HG02642 (cell line): Measurements from ENCODE around the gene NELFA.
"Not testable (repeated sequence)": the region's sequence is repeated elsewhere in the genome, so short reads cannot be mapped to it uniquely, and the experiment has no call there.

Experiments
- ATAC-seq: cut with Tn5 transposase; IDR thresholded peaks from one replicate; pipeline ENCODE4 v1.9.1; 2021; ENCODE audit warnings: mild to moderate bottlenecking; ENCODE audit not compliant: unreplicated experiment, poor library complexity

Gene NELFA

DNA sequence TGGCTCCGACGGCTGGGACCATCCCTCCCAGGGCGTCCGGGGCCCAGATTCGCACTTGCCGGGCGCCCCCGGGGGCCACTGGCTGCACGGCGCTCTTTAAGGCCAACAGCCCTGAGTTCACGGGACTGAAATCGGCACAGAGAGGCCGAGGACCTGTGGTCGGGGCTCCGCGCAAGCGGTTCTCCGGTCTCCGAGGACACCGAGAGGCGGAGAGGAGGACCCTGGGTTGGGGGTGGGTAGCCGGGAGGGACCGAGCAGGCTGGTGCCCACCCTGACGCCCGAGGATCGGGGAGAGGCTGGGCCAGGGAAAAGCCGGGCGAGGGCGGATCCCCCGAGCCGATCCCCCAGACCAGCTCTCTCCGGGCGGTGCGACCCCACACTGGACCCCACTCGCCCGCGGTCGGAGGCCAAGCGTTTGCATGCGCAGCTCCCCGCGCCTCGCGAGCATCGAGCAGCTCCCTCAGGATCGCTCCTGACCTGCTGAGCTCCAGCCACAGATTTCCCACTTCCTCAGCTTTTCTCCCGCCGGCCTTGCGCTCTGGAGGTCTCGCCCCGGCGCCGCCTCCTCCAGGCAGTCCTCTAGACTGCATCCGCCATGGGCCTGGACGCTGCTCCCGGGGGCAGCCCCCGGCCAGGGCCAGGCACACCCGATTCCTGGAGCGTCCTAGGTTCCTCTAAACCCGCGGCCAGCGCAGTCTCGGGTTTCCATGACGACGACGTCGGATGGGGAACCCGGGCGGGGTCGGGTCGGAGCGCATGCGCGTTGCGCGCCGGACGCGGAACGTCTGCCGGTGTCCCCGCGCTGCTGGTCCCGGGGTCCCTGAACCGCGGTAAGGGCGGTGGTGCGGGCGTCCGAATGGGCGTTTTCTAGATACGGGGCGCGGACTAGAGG is 32.7 kb upstream of the NELFA start:
- ATAC-seq, result peak; percentile 62

DNA sequence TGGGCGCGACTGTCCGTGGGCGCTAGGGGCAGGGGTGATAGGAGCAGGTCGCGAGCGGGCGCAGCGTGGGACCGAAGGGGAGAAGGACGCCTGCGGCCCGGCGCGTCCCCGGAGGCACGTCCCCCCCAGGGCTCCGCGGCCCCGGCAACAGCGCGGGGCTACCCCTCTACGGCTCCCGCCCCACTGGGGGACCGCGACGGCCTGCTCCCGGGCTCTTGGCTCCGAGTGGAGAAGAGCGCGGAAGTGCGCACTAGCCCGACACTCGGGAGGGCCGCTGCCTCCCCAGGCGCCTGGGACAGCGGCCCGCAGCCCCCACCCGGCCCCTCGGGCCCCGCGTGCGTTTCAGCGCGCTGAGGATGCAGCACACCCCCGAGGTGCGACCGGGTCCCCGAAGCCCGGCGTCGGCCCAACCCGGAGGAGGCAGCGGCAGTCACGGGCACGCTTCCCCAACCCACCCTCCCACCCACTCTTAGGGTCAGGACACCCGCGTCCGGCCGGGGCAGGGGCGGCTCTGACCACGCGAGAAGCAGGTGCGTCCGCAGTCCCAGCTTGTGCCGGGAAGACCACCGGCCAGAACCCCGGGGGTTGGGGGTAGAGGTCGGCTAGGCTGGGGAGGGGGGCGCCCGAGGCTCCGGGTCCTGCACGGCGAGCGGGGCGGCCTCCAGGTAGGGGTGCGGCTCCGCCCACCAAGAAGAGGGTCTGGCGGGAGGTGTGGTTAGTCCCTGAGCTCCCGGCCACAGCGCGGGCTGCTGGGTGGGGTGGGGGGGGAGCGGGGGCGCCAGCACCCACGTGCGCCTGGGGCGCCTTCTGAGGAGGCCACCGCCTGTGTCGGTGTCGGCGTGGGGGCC is 31.8 kb upstream of the NELFA start:
- no peak for ATAC-seq

DNA sequence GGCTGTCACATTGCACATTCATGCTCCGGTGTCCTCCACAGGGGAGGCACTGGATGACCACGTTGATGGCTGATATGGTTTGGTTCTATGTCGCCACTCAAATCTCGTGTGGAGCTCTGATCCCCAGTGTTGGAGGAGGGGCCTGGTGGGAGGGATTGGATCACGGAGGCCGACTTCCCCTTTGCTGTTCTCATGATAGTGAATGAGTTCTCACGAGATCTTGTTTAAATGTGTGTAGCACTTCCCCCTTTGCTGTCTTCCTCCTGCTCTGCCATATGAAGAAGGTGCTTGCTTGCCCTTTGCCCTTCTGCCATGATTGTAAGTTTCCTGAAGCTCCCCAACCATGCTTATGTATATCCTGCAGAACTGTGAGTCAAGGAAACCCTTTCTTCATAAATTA is 28.1 kb upstream of the NELFA start:
- ATAC-seq, result no peak

DNA sequence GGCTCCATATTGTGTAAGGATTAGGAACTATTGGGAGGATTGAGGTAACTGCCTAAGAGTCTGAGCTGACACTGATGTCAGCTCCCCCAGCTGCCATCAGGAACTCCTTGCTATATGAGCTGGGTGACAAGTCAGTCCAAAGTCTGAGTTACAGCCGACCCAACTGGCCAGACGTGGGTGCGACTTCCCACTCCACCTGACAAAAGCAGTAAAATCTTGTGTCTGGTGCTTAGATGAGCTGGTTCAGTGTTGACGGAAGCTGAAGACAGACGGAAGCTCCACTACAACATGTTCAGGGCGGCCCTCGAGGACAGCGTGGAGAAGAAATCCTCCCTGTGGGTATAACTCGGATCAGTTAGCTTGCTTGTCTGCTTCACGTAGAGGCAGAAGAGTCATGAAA is 27.6 kb upstream of the NELFA start:
- ATAC-seq, result no peak

DNA sequence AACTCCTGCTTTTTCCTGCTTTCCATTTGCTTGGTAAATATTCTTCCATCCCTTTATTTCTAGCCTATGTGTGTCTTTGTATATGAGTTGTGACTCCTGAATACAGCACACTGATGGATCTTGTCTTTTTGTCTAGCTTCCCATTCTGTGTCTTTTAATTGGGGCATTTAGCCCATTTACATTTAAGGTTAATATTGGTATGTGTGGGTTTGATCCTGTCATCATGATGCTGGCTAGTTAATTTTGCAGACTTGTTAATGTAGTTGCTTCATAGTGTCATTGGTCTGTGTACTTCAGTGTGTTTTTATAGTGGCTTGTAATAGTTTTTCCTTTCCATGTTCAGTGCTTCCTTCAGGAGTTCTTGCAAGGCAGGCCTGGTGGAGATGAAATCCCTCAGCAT is 22.4 kb upstream of the NELFA start:
- not testable (repeated sequence) for ATAC-seq

DNA sequence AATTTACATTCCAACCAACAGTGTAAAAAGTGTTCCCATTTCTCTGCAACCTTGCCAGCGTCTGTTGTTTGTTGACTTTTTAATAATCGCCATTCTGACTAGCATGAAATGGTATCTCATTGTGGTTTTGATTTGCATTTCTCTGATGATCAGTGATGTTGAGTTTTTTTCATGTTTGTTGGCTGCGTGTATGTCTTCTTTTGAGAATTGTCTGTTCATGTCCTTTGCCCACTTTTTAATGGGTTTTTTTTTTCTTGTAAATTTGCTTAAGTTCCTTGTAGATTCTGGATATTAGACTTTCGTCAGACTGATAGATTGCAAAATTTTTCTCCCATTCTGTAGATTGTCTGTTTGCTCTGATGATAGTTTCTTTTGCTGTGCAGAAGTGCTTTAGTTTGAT is 18.3 kb upstream of the NELFA start:
- ATAC-seq, result not testable (repeated sequence)

DNA sequence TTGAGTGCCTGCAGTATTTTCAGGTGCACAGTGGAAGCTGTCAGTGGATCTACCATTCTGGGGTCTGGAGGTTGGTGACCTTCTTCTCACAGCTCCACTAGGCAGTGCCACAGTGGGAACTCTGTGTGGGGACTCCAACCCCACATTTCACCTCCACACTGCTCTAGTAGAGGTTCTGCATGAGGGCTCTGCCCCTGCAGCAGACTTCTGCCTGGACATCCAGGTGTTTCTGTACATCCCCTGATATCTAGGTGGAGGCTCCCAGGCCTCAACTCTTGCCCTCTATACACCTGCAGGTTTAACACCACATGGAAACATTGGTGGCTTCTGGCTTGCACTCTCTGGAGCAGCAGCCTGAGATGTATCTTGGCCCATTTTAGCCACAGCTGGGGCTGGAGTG is 17.0 kb upstream of the NELFA start:
- ATAC-seq, result no peak

DNA sequence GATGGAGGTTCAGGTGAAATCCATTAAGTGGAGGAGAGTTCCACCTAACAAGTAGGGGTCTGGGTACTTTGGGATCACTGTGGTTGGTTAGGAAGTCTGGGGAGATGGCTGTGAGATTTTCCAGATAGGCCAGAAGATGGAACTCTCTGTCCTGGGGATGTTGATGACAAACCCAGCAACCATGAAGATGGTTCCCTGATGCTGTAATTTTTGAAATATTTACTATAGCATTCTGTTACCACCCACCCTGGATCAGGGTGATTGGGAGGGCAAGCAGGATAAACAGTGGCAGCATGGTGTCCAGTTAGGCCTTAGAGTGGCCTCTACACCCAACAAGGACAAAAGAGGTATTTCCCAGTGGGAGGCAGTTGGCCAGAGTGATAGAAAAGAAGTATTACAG is 15.9 kb upstream of the NELFA start:
- no peak for ATAC-seq

DNA sequence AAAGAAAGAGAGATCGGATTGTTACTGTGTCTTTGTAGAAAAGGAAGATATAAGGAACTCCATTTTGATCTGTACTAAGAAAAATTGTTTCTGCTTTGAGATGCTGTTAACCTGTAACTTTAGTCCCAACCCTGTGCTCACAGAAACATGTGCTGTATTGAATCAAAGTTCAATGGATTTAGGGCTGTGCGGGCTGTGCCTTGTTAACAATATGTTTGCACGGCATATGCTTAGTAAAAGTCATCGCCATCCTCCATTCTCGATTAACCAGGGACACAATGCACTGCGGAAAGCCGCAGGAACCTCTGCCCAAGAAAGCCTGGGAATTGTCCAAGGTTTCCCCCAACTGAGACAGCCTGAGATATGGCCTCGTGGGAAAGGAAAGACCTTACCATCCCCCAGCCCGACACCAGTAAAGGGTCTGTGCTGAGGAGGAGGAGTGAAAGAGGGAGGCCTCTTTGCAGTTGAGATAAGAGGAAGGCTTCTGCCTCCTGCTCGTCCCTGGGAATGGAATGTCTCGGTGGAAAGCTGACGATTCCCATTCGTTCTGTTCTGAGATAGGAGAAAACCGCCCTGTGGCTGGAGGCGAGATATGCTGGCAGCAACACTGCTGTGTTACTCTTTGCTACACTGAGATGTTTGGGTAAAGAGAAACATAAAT is 12.7 kb upstream of the NELFA start:
- not testable (repeated sequence) for ATAC-seq

DNA sequence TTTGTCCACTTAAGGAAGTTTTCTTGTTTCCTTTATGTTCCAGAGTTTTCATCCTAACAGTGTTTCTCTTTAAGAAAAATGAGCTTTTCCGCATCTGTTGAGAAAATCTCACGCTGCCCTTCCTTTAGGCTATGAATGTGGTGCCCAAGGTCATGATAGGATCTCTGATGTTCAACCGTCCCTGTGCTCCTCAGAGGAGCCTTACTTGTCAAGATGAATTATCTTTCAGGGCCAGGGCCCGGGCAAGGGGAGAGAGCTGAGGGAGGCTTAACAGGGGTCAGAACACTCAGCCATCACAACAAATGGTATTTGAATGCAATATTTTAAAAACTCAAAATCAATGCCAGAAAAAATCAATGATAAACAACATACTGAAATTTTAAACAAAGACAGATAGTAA is 6.2 kb upstream of the NELFA start:
- no peak for ATAC-seq

DNA sequence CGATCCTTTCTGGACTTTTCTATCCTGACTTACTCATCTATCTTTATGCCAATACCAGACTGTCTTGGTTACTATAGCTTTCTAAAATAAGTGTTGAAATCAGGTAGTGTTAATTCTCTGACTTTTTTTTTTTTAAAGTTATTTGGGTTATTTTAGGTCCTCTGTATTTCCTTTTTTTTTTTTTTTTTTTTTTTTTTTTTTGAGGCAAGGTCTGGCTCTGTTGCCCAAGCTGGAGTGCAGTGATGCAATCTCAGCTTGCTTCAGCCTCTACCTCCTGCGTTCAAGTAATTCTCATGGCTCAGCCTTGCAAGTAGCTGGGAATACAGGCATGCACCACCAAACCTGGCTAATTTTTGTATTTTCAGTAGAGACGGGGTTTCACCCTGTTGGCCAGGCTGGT is 2.8 kb upstream of the NELFA start:
- ATAC-seq, result no peak

DNA sequence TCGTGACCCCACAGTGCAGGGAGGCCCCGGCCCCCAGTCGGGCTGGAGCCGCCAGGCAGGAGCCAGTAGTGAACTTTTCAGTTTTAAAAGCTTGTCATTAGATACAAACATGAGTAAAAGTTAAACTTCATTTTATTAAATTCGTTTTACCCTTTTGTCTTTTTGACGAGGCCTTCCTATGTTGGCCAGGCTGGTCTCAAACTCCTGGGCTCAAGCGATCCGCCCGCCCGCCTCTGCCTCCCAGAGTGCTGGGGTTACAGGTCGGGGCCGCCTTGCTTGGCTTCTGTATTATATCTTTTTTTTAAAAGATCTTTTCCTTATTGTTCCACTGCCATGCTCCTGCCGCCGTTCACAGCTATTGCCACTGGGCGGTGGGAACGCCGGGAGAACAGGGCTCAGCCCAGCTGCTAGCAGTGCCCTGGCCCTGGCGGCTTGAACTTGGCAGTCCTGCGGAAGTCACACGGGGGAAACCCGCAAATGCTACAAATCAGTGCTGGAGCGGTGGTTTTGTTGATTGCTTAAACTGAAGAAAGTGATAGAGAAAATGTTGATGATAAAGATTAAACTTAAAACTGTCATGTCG is 968 bp upstream of the NELFA start:
- peak; percentile 4 for ATAC-seq

DNA sequence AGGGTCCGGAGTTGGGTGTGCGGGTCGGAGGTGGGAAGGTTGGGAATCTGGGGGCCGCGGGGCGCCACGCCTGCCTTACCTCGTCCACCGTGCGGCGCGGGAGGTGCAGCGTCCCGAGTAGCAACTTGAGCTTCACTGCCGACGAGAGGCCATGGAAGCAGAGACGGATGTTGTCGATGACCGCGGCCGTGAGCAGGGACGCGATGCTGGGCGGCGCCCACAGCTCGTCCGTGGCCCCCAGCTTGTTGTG is 178 bp downstream of the NELFA start:
- no peak for ATAC-seq

DNA sequence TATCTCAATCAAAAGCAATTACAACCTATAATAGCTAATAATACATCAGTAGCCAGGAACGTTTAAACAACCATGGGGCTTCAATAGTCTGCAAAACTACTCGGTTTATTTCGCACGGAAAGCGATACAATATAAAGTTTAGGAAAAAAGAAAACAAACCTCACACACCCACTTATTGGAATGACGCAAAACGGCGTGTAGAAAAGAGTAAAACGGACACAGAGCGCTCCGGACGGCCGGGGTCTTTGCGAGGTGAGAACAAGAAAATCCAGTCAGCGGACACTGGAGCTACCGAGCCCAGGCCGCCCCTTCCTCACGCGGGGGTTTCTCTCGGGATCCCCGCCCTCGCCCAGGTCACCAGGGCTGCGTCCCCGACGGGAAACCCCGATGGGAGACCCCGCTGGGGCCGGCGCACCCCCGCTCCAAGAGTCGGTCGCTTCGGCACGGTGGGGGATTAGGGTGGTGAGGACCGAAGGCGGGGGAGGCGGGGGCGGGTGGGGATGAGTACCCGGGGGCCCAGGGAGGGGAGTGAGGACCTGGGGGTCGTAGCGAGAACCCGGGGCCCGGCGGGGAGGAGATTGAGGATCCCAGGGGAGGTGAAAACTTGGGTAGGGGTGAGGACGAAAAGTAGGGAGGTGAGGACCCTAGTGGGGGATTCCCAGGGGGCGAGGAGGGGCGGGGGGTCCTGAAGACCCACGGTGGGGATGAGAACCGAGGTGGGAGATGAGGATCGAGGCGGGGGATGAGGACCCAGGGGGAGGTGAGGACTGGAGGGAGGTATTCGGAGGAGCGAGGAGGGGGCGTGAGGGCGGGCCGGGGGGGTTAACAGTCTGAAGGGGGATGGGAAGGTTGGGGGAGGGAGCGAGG is 737 bp downstream of the NELFA start:
- ATAC-seq, result no peak

DNA sequence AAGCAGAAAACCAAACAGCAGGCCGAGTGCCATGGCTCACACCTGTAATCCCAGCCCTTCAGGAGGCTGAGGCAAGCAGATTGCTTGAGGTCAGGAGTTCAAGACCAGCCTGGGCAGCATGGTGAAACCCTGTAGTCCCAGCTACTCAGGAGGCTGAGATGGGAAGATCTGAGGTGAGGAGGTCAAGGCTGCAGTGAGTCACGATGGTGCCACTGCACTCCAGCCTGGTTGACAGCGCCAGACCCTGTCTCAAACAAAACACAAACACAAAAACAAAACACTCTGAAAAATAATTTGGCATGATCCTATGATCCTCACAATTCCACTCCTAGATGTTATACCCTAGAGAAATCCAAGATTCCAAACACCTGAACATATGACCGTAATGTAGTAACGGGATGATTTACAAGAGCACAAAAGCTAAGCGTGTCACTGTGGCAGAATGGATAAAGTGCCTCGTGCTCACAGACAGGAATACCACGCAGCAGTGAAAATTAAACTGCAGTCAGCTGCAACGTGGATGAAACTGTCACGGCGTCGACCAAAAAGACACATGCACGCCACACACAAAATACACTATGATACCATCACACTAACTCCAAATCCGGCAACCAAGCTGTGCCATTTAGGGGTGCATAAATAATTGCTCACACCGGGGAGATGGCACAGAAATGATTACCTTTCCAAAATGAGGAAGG is 1.7 kb downstream of the NELFA start:
- ATAC-seq, result no peak

DNA sequence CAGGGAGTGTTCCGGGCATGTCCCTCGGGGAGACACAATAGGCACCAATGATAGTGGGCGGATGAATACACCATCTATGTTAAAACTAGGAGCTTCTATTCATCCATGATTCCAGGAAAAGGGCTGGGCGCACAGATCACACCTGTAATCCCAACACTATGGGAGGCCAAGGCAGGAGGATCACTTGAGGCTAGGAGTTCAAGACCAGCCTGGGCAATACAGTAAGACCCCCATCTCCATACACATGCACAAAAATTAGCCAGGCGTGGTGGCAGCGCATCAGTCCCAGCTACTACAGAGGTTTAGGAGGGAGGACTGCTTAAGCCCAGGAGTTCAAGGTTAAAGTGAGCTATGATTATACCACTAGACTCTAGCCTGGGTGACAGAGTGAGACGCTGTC is 2.4 kb downstream of the NELFA start:
- ATAC-seq, result no peak

DNA sequence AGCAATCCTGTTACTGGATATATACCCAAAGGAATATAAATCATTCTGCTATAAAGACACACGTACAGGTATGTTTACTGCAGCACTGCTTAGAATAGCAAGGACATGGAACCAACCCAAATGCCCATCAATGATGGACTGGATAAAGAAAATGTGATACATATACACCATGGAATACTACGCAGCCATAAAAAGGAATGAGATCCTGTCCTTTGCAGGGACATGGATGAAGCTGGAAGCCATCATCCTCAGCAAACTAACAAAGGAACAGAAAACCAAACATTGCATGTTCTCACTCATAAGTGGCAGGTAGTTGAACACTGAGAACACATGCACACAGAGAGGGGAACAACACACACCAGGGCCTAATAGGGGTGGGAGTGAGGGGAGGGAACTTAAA is 5.4 kb downstream of the NELFA start:
- not testable (repeated sequence) for ATAC-seq

DNA sequence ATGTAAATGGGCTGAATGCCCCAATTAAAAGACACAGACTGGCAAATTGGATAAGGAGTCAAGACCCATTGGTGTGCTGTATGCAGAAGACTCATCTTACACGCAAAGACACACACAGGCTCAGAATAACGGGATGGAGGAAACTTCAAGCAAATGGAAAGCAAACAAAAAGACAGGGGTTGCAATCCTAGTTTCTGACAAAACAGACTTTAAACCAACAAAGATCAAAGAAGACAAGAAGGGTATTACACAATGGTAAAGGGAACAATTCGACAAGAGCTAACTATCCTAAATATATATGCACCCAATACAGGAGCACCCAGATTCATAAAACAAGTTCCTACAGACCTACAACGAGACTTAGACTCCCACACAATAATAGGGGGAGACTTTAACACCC is 9.5 kb downstream of the NELFA start:
- ATAC-seq, result not testable (repeated sequence)

DNA sequence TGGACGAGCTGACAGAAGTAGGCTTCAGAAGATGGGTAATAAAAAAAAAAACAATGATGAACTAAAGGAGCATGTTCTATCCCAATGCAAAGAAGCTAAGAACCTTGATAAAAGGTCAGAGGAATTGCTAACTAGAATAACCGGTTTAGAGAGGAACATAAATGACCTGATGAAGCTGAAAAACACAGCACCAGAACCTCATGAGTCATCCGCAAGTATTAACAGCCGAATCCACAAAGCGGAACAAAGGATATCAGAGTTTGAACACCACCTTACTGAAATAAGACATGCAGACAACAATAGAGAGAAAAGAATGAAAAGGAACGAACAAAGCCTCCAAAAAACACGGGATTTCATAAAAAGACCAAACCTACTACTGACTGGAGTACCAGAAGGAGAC is 10.5 kb downstream of the NELFA start:
- ATAC-seq, result no peak
